A549 treated with DMSO at 1 μM for 4 hours (cell line): ENCODE results near the gene SLC25A2. TPM values are rescaled to one million over a fixed set of nuclear protein-coding genes. Genes with fewer than 3 reads are reported as not detected.

Experiments
- total RNA-seq: library from RNA; stranded (reverse); fragments of 200-300 nt; extraction: Qiagen RNA extraction; gene quantifications from 5 replicates; pipeline ENCODE4 v1.2.3, GENCODE V29; 2022; ENCODE audit warnings: low read depth

The SLC25A2 gene
- not detected in 5 replicates for total RNA-seq

DNA sequence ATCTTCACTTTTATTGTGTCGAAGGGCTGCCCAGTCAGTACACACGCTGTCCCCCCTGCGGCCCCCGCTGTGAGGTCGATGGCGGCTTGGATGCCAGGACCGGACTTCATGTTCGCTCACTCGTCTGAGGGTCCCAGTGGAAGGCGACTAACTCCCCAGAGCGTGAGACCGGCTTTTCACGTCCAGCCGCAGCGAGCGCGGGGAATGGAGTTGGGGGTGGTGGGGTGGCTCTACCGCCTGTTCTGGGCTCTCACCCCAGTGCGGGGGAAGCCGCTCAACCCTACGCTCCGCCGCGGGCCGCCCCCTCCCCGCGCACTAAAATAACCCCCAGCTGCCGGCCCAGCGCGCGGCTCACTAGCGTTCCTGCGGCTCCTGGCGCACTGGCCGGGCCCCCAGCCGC, at the start of gene SLC25A2:
TSS of gene SLC25A2 (minus strand) at position 294 of the 400 bp plus-strand sequence. CDS start at position 110, 184 bp downstream.

DNA sequence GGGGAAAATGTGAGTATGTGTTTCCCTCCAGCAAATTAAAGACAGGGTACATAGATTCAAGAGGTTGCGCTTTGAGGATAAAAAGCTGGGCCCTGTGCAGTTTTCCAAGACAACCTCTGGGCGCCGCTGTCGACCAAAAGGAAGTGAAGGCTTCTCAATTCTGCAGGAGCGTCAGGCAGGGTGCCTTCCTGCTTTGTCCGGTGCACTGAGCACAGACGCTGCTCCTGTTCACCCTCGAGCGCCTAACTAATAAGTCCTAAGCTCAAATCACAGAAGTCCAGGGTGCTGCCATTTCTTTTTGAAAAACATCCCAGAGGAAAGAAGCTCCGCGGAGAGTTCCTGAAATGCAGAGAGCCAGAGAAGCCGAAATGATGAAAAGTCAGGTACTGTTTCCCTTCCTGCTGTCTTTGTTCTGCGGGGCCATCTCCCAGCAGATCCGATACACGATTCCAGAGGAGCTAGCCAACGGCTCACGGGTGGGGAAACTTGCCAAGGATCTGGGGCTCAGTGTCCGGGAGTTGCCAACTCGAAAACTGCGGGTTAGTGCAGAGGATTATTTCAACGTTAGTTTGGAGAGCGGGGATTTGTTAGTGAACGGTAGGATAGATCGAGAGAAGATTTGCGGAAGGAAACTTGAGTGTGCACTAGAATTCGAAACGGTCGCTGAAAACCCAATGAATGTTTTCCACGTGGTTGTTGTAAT, 46.2 kb upstream of the SLC25A2 start, which contains the start of gene PCDHGB1:
TSS of gene PCDHGB1 (plus strand) at position 183 of the 703 bp plus-strand sequence. CDS start at position 345, 162 bp downstream.

DNA sequence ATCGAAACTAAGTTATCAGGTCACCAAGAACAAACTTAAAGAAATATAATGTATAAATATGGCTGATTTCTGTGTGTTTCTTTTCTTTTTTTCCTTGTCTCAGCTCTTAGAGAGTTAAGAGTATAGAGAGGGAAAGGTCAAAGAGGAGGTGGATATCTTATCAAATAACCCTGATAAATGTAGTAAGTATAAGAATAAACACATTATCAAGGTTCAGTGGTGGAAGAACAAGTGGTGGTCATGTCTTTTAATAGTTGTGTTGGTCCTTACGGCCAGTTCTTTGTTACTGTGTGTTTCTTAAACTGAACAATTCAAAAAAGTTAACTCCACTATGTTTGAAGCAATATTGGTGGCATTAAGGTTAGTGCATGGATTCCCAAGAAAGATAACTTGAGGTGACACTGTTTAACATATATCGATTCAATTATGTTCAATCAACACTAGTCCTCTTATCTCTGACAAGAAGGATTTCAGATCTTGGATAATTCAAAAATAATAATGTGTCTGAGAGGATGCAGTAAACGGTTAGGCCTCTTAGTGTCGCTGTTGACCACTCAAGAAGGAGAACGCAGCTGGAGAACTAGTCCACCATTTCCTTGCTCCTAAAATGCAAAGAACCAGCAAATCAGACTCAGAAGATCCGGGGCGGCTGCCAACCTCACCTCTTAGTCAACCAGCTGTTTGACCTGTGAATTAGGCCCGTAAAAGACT, 39.5 kb upstream of the SLC25A2 start, which contains the start of gene PCDHGA3:
TSS of gene PCDHGA3 (plus strand) at position 588 of the 711 bp plus-strand sequence. CDS start 205 bp downstream, outside the sequence.

GRCh38 chr5:141338538-141339306, 34.9 kb upstream of the SLC25A2 start, which contains the start of gene PCDHGA2:
Gene PCDHGA2 (plus strand): TSS chr5:141338760.

GRCh38 chr5:141330299-141331080, 26.6 kb upstream of the SLC25A2 start, which contains the start of gene PCDHGA1:
Gene PCDHGA1 (plus strand): TSS chr5:141330514.

GRCh38 chr5:141320225-141321169, 16.6 kb upstream of the SLC25A2 start, which contains the start of gene TAF7:
Gene TAF7 (minus strand): TSS chr5:141320784. CDS start chr5:141320044, 740 bp downstream.

Other genes with a start within 250 kb of the SLC25A2 start
- 3.3 to 4.1 TPM (median 3.3 TPM) in 5 replicates for gene PCDHB2, start 209.4 kb downstream of the SLC25A2 start, total RNA-seq
- 0.04 to 0.05 TPM in 2 of 5 replicates, not detected in the others for gene PCDHB3, start 203.6 kb downstream of the SLC25A2 start, total RNA-seq
- gene PCDHB4, start 182.2 kb downstream of the SLC25A2 start, total RNA-seq = 0.03 to 0.17 TPM (median 0.05 TPM) in 5 replicates
- gene PCDHB5, start 168.8 kb downstream of the SLC25A2 start, total RNA-seq = 1.2 to 1.9 TPM (median 1.4 TPM) in 5 replicates
- gene PCDHB6, start 154.0 kb downstream of the SLC25A2 start, total RNA-seq = 0.85 to 1.3 TPM (median 1.1 TPM) in 5 replicates
- gene PCDHB7, start 131.4 kb downstream of the SLC25A2 start, total RNA-seq = not detected in 5 replicates
- gene PCDHB8, start 126.3 kb downstream of the SLC25A2 start, total RNA-seq = 0.24 to 0.35 TPM (median 0.29 TPM) in 5 replicates
- gene PCDHB16, start 121.7 kb downstream of the SLC25A2 start, total RNA-seq = 0.04 to 0.19 TPM (median 0.06 TPM) in 5 replicates
- 0.05 to 0.12 TPM in 2 of 5 replicates, not detected in the others for gene PCDHB9, start 116.9 kb downstream of the SLC25A2 start, total RNA-seq
- 0.04 to 0.06 TPM (median 0.05 TPM) in 3 of 5 replicates, not detected in the others for gene PCDHB10, start 111.7 kb downstream of the SLC25A2 start, total RNA-seq
- gene PCDHB11, start 104.4 kb downstream of the SLC25A2 start, total RNA-seq = 0.07 to 0.12 TPM (median 0.11 TPM) in 3 of 5 replicates, not detected in the others
- 0.02 TPM in 1 of 5 replicates, not detected in the others for gene PCDHB12, start 95.3 kb downstream of the SLC25A2 start, total RNA-seq
- 0.05 to 0.09 TPM (median 0.06 TPM) in 5 replicates for gene PCDHB13, start 90.1 kb downstream of the SLC25A2 start, total RNA-seq
- 0.05 to 0.15 TPM (median 0.08 TPM) in 5 replicates for gene PCDHB14, start 80.7 kb downstream of the SLC25A2 start, total RNA-seq
- 0.05 to 0.06 TPM in 2 of 5 replicates, not detected in the others for gene PCDHB15, start 58.7 kb downstream of the SLC25A2 start, total RNA-seq
- 67.8 to 84.2 TPM (median 73.3 TPM) in 5 replicates for gene TAF7, start 16.7 kb upstream of the SLC25A2 start, total RNA-seq
- 0.37 to 0.48 TPM (median 0.40 TPM) in 5 replicates for gene PCDHGA1, start 26.5 kb upstream of the SLC25A2 start, total RNA-seq
- 0.66 to 0.87 TPM (median 0.76 TPM) in 5 replicates for gene PCDHGA2, start 34.7 kb upstream of the SLC25A2 start, total RNA-seq
- 0.02 to 0.04 TPM (median 0.03 TPM) in 3 of 5 replicates, not detected in the others for gene PCDHGA3, start 39.8 kb upstream of the SLC25A2 start, total RNA-seq
- 1.6 to 2.1 TPM (median 1.8 TPM) in 5 replicates for gene PCDHGB1, start 46.0 kb upstream of the SLC25A2 start, total RNA-seq
- 0.09 to 0.17 TPM (median 0.14 TPM) in 5 replicates for gene PCDHGA4, start 51.0 kb upstream of the SLC25A2 start, total RNA-seq
- gene PCDHGB2, start 55.9 kb upstream of the SLC25A2 start, total RNA-seq = 0.09 to 0.20 TPM (median 0.14 TPM) in 4 of 5 replicates, not detected in the other
- 0.07 to 0.22 TPM (median 0.18 TPM) in 5 replicates for gene PCDHGA5, start 60.1 kb upstream of the SLC25A2 start, total RNA-seq
- gene PCDHGB3, start 66.2 kb upstream of the SLC25A2 start, total RNA-seq = 0.19 to 0.37 TPM (median 0.31 TPM) in 5 replicates
- gene PCDHGA6, start 69.8 kb upstream of the SLC25A2 start, total RNA-seq = 0.19 to 0.39 TPM (median 0.26 TPM) in 5 replicates
- 0.84 to 1.3 TPM (median 1.1 TPM) in 5 replicates for gene PCDHGA7, start 78.7 kb upstream of the SLC25A2 start, total RNA-seq
- gene PCDHGB4, start 83.6 kb upstream of the SLC25A2 start, total RNA-seq = 0.77 to 1.0 TPM (median 0.88 TPM) in 5 replicates
- gene PCDHGA8, start 88.6 kb upstream of the SLC25A2 start, total RNA-seq = 0.02 to 0.03 TPM (median 0.02 TPM) in 3 of 5 replicates, not detected in the others
- gene PCDHGB5, start 93.9 kb upstream of the SLC25A2 start, total RNA-seq = 2.3 to 2.7 TPM (median 2.6 TPM) in 5 replicates
- gene PCDHGA9, start 98.7 kb upstream of the SLC25A2 start, total RNA-seq = 0.04 to 0.09 TPM (median 0.06 TPM) in 4 of 5 replicates, not detected in the other
- gene PCDHGB6, start 104.0 kb upstream of the SLC25A2 start, total RNA-seq = 0.09 to 0.23 TPM (median 0.13 TPM) in 5 replicates
- gene PCDHGA10, start 108.9 kb upstream of the SLC25A2 start, total RNA-seq = 0.03 TPM in 1 of 5 replicates, not detected in the others
- 0.06 to 0.08 TPM (median 0.06 TPM) in 4 of 5 replicates, not detected in the other for gene PCDHGB7, start 113.6 kb upstream of the SLC25A2 start, total RNA-seq
- not detected in 5 replicates for gene PCDHGA11, start 117.0 kb upstream of the SLC25A2 start, total RNA-seq
- gene PCDHGA12, start 126.5 kb upstream of the SLC25A2 start, total RNA-seq = 0.02 to 0.03 TPM in 2 of 5 replicates, not detected in the others
- gene PCDHGC3, start 171.9 kb upstream of the SLC25A2 start, total RNA-seq = 5.7 to 7.4 TPM (median 6.8 TPM) in 5 replicates
- gene PCDHGC4, start 181.0 kb upstream of the SLC25A2 start, total RNA-seq = not detected in 5 replicates
- gene PCDHGC5, start 185.0 kb upstream of the SLC25A2 start, total RNA-seq = 0.05 TPM in 1 of 5 replicates, not detected in the others